Endothelial cell of umbilical vein (primary cell): ENCODE measurements around the gene ADRB2. TPM values are rescaled to one million over a fixed set of nuclear protein-coding genes. Genes with fewer than 3 reads are reported as not detected.

Experiments used
- BruUV-seq: library from RNA; stranded (reverse); fragments of 400-500 nt; replicated peaks from 2 replicates; lab custom pipeline; 2021; lab: Mats Ljungman, UMichigan
- CTCF ChIA-PET: fragments of 300-600, 350-600 bp; sonication (Branson Sonifier 250); formaldehyde crosslinking; loops from one replicate; lab custom pipeline; 2021; ENCODE audit warnings: antibody characterized with exemption, inconsistent platforms; lab: Charles Lee
- POLR2A ChIA-PET: fragments of 300-600, 350-600 bp; sonication (Branson Sonifier 250); formaldehyde crosslinking; loops from one replicate; lab custom pipeline; 2021; ENCODE audit warnings: antibody characterized with exemption, inconsistent platforms; lab: Charles Lee
- DNase-seq: peaks from one replicate; pipeline ENCODE4 v3.0.0-alpha.2; 2011; ENCODE audit warnings: low read depth, low spot score
- FAIRE-seq: peaks from 2 replicates; lab custom pipeline; 2011; peaks lifted over from hg19 to GRCh38; lab: Jason Lieb, UNC
- H2AFZ ChIP-seq: 2 replicates; pipeline ENCODE4 v1.6.0; 2012; ENCODE audit warnings: low read depth, low read length, control low read depth, inconsistent platforms
- H3K27ac ChIP-seq: 2 replicates; pipeline ENCODE4 v1.5.1; 2011; ENCODE audit warnings: low read depth, mild to moderate bottlenecking, control low read depth, low read length, moderate library complexity; ENCODE audit not compliant: insufficient read depth
- H3K27me3 ChIP-seq, 2 experiments: 2 replicates each; pipeline versions ENCODE4 v1.6.0 to v1.6.1; 2011; ENCODE audit warnings: low read length in 2 of 2, mixed read lengths in 1 of 2; ENCODE audit not compliant: control insufficient read depth in 2 of 2, insufficient read depth in 2 of 2
- H3K36me3 ChIP-seq, 2 experiments: 2 replicates in 1 of 2; 3 replicates in 1 of 2; pipeline ENCODE4 v1.5.1; 2011; ENCODE audit warnings: low read length in 2 of 2, mild to moderate bottlenecking in 1 of 2, moderate library complexity in 1 of 2; ENCODE audit not compliant: control insufficient read depth in 2 of 2, insufficient read depth in 2 of 2; ENCODE audit errors: extremely low read depth in 1 of 2
- H3K4me1 ChIP-seq: 3 replicates; pipeline ENCODE4 v1.5.1; 2011; ENCODE audit warnings: mild to moderate bottlenecking, low read length; ENCODE audit not compliant: control insufficient read depth, insufficient read depth; ENCODE audit errors: extremely low read depth
- H3K4me2 ChIP-seq: 2 replicates; pipeline ENCODE4 v1.6.1; 2011; ENCODE audit warnings: low read length, control low read depth, mixed read lengths; ENCODE audit not compliant: insufficient read depth
- H3K4me3 ChIP-seq, 3 experiments: fragments of 200-600 bp in 1 of 3; sonication (generic), shearing (Covaris generic) in 1 of 3; replicated peaks in 1 of 3; 2 replicates each; pipeline ENCODE4 v1.5.1; 2011 to 2016; ENCODE audit warnings: control low read depth in 3 of 3, low read length in 3 of 3, mild to moderate bottlenecking in 2 of 3, inconsistent platforms in 1 of 3, low read depth in 1 of 3, moderate library complexity in 1 of 3; ENCODE audit not compliant: insufficient read depth in 1 of 3
- H3K79me2 ChIP-seq: 2 replicates; pipeline ENCODE4 v1.6.0; 2012; ENCODE audit warnings: low read length, inconsistent platforms; ENCODE audit not compliant: control insufficient read depth, insufficient read depth
- H3K9ac ChIP-seq: replicated peaks from 2 replicates; pipeline ENCODE3; 2011; ENCODE audit warnings: low read length, control low read depth; ENCODE audit not compliant: insufficient read depth; ENCODE audit errors: extremely low read depth
- H3K9me1 ChIP-seq: replicated peaks from 3 replicates; pipeline ENCODE4 v1.6.0; 2011; ENCODE audit warnings: mild to moderate bottlenecking, low read length; ENCODE audit not compliant: control insufficient read depth, insufficient read depth; ENCODE audit errors: extremely low read depth
- H3K9me3 ChIP-seq: replicated peaks from 2 replicates; pipeline ENCODE4 v1.5.1; 2012; ENCODE audit warnings: low read length, inconsistent platforms; ENCODE audit not compliant: control insufficient read depth, insufficient read depth
- H4K20me1 ChIP-seq: replicated peaks from 2 replicates; pipeline ENCODE3; 2011; ENCODE audit warnings: mild to moderate bottlenecking, low read length; ENCODE audit not compliant: control insufficient read depth, insufficient read depth; ENCODE audit errors: extremely low read depth
- EZH2 ChIP-seq: IDR thresholded peaks from 2 replicates; pipeline ENCODE4 v1.6.1; 2012; ENCODE audit warnings: borderline replicate concordance, low read depth, mild to moderate bottlenecking, moderate library complexity, low read length, inconsistent platforms; ENCODE audit not compliant: severe bottlenecking
- FOS ChIP-seq: IDR thresholded peaks from 2 replicates; pipeline ENCODE4 v1.6.1; 2011; ENCODE audit warnings: mild to moderate bottlenecking, low read length, moderate library complexity, borderline replicate concordance; ENCODE audit not compliant: insufficient read depth
- GATA2 ChIP-seq: IDR thresholded peaks from 2 replicates; pipeline ENCODE4 v1.7.0; 2011; ENCODE audit warnings: low read depth, mild to moderate bottlenecking, moderate library complexity, mixed read lengths, low read length; ENCODE audit not compliant: insufficient read length, insufficient read depth
- JUN ChIP-seq: IDR thresholded peaks from 2 replicates; pipeline ENCODE4 v1.6.1; 2011; ENCODE audit warnings: borderline replicate concordance, low read depth; ENCODE audit not compliant: insufficient read length, insufficient read depth
- MAX ChIP-seq: IDR thresholded peaks from 2 replicates; pipeline ENCODE4 v1.6.1; 2011; ENCODE audit not compliant: insufficient read depth, insufficient read length
- MYC ChIP-seq: IDR thresholded peaks from one replicate; pipeline ENCODE4 v1.6.1; 2011; ENCODE audit warnings: mild to moderate bottlenecking, low read depth, low read length
- POLR2A ChIP-seq: IDR thresholded peaks from 2 replicates; pipeline ENCODE4 v1.6.1; 2012; ENCODE audit warnings: low read depth, mild to moderate bottlenecking, control low read depth, low read length
- POLR2AphosphoS5 ChIP-seq: IDR thresholded peaks from 2 replicates; pipeline ENCODE4 v1.6.1; 2012; ENCODE audit warnings: low read depth, mild to moderate bottlenecking, control low read depth, low read length, moderate library complexity; ENCODE audit not compliant: insufficient read depth
- dilution Hi-C: fragments of 300-500 bp; cut with MboI; formaldehyde crosslinking; loops from one replicate; pipeline ENCODE4 v1.15.0; 2019; ENCODE audit warnings: low sequenced_read_pairs; ENCODE audit not compliant: extremely low pct_ligation_motif_present
- intact Hi-C: fragments of 100-400 bp; cut with micrococcal nuclease; formaldehyde crosslinking; loops from one replicate; pipeline ENCODE4 v1.10.0; 2022
- polyA plus RNA-seq, 4 experiments: library from polyadenylated mRNA; depleted of rRNA in 3 of 4; stranded (reverse) in 3 of 4; unstranded in 1 of 4; fragments of >200 nt; gene quantifications; 2 replicates each; pipeline versions ENCODE4 v1.2.1 to v1.2.3, GENCODE V29; 2011 to 2012; ENCODE audit warnings: missing spikeins in 1 of 4
- total RNA-seq: library from RNA; stranded (reverse); gene quantifications from 2 replicates; pipeline ENCODE4 v1.2.3, GENCODE V29; 2021
- TF ChIP-seq, protein P1 (sequence below), 2 donors: IDR thresholded peaks; 1 replicate in 1 of 2; 2 replicates in 1 of 2; pipeline ENCODE4 v1.5.1; 2011; ENCODE audit warnings: low read length in 2 of 2, mild to moderate bottlenecking in 2 of 2, moderate library complexity in 2 of 2, control low read depth in 1 of 2, inconsistent platforms in 1 of 2, low read depth in 1 of 2; ENCODE audit not compliant: insufficient read depth in 1 of 2; ENCODE audit errors: extremely low read depth in 1 of 2

ADRB2 gene
- total and polyA plus RNA-seq, 2 donors (not counting 3 experiments of a cell fraction or from before 2014, with no cell fraction given): 0.86 to 0.88 TPM

GRCh38 chr5:148856009-148856367 is 29.6 kb downstream of the ADRB2 start:
- H3K4me3 ChIP-seq: no peak overlapping the region
- H2AFZ ChIP-seq: no peak overlapping the region
- no TSS peak for BruUV-seq
- no peaks in the 10 kb centered on the region for H4K20me1 ChIP-seq
- dilution Hi-C loops (no loop called here), intact Hi-C loops (no loop called here)
- H3K27ac ChIP-seq: no peak overlapping the region
- DNase-seq (no peak), FAIRE-seq (no peak)
- ChIA-PET CTCF (no interaction called here), POLR2A (no interaction called here)
- no peak overlapping the region for H3K4me2 ChIP-seq
- H3K9me1 ChIP-seq: no peaks in the 10 kb centered on the region
- no peak for TF ChIP-seq MYC
- no peak for TF ChIP-seq GATA2
- no peak for TF ChIP-seq POLR2AphosphoS5
- no peak for TF ChIP-seq JUN
- TF ChIP-seq, protein P1, sequence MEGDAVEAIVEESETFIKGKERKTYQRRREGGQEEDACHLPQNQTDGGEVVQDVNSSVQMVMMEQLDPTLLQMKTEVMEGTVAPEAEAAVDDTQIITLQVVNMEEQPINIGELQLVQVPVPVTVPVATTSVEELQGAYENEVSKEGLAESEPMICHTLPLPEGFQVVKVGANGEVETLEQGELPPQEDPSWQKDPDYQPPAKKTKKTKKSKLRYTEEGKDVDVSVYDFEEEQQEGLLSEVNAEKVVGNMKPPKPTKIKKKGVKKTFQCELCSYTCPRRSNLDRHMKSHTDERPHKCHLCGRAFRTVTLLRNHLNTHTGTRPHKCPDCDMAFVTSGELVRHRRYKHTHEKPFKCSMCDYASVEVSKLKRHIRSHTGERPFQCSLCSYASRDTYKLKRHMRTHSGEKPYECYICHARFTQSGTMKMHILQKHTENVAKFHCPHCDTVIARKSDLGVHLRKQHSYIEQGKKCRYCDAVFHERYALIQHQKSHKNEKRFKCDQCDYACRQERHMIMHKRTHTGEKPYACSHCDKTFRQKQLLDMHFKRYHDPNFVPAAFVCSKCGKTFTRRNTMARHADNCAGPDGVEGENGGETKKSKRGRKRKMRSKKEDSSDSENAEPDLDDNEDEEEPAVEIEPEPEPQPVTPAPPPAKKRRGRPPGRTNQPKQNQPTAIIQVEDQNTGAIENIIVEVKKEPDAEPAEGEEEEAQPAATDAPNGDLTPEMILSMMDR (IDR thresholded peaks at IDR 0.05; ENCODE audit: extremely low read depth in 1 of 2, insufficient read depth in 1 of 2, low read depth in 1 of 2, low read length in 2 of 2): no peak
- TF ChIP-seq FOS: no peak
- H3K9me3 ChIP-seq: no peaks in the 10 kb centered on the region
- no peaks in the 10 kb centered on the region for H3K36me3 ChIP-seq
- no peaks in the 10 kb centered on the region for H3K4me1 ChIP-seq
- H3K9ac ChIP-seq: no peak overlapping the region
- no peaks in the 10 kb centered on the region for H3K79me2 ChIP-seq
- H3K27me3 ChIP-seq: no peaks in the 10 kb centered on the region

DNA sequence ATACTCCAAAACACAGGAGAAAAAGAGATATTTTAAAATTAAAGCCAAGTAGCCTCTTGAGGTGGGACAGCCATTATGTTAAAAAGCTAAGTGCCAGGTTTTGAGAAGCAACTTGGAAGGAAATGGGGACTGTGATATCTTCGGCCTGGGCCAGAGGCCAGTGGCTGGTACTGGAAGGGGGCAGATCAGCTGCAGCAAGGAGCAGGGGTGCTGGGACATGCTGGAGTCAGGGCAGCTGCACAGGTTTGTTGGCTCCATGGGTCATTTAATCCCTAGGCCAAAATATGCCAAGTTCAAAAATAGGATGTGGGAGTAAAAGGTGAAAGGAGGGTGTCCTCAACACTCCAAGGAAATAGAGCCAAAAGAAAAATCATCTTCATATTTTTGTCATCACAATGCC is 30.0 kb downstream of the ADRB2 start:
- no TSS peak for BruUV-seq
- no peaks in the 10 kb centered on the region for H3K4me1 ChIP-seq
- no peaks in the 10 kb centered on the region for H3K36me3 ChIP-seq
- POLR2A ChIA-PET: no interaction called here
- no peaks in the 10 kb centered on the region for H3K9me3 ChIP-seq
- H2AFZ ChIP-seq: no peak overlapping the region
- CTCF ChIA-PET: no interaction called here
- dilution Hi-C loops: no loop called here
- H3K27ac ChIP-seq: no peak overlapping the region
- TF ChIP-seq FOS (no peak), MYC (no peak), POLR2AphosphoS5 (no peak), MAX (no peak), EZH2 (no peak), POLR2A (no peak), GATA2 (no peak), JUN (no peak)
- TF ChIP-seq, protein P1 (IDR thresholded peaks at IDR 0.05; ENCODE audit: extremely low read depth in 1 of 2, insufficient read depth in 1 of 2, low read depth in 1 of 2, low read length in 2 of 2): no peak
- FAIRE-seq (no peak), DNase-seq (no peak)
- no peak overlapping the region for H3K4me3 ChIP-seq
- no peaks in the 10 kb centered on the region for H4K20me1 ChIP-seq
- H3K4me2 ChIP-seq: no peak overlapping the region
- H3K9ac ChIP-seq: no peak overlapping the region
- intact Hi-C loops: no loop called here
- no peaks in the 10 kb centered on the region for H3K79me2 ChIP-seq
- no peaks in the 10 kb centered on the region for H3K27me3 ChIP-seq
- H3K9me1 ChIP-seq: no peaks in the 10 kb centered on the region
